ENCODE results near the gene SKAP1. TPM values are rescaled to one million over a fixed set of nuclear protein-coding genes. Genes with fewer than 3 reads are reported as not detected.

The SKAP1 gene
- total and polyA plus RNA-seq, 2 of the 13 experiments (the other 11 are each of a cell fraction or from before 2014, with no cell fraction given), result 0.21 TPM; not detected in 1

GRCh38 chr17:48336986-48337385 is 93.0 kb downstream of the SKAP1 start (continued):
- TF ChIP-seq, protein P1, sequence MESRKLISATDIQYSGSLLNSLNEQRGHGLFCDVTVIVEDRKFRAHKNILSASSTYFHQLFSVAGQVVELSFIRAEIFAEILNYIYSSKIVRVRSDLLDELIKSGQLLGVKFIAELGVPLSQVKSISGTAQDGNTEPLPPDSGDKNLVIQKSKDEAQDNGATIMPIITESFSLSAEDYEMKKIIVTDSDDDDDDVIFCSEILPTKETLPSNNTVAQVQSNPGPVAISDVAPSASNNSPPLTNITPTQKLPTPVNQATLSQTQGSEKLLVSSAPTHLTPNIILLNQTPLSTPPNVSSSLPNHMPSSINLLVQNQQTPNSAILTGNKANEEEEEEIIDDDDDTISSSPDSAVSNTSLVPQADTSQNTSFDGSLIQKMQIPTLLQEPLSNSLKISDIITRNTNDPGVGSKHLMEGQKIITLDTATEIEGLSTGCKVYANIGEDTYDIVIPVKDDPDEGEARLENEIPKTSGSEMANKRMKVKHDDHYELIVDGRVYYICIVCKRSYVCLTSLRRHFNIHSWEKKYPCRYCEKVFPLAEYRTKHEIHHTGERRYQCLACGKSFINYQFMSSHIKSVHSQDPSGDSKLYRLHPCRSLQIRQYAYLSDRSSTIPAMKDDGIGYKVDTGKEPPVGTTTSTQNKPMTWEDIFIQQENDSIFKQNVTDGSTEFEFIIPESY (CRISPR knock-in tag; IDR thresholded peaks at IDR 0.05), result no peak
- no peak for TF ChIP-seq MEIS2 (CRISPR knock-in tag; IDR thresholded peaks at IDR 0.05)
- TF ChIP-seq, protein P2, sequence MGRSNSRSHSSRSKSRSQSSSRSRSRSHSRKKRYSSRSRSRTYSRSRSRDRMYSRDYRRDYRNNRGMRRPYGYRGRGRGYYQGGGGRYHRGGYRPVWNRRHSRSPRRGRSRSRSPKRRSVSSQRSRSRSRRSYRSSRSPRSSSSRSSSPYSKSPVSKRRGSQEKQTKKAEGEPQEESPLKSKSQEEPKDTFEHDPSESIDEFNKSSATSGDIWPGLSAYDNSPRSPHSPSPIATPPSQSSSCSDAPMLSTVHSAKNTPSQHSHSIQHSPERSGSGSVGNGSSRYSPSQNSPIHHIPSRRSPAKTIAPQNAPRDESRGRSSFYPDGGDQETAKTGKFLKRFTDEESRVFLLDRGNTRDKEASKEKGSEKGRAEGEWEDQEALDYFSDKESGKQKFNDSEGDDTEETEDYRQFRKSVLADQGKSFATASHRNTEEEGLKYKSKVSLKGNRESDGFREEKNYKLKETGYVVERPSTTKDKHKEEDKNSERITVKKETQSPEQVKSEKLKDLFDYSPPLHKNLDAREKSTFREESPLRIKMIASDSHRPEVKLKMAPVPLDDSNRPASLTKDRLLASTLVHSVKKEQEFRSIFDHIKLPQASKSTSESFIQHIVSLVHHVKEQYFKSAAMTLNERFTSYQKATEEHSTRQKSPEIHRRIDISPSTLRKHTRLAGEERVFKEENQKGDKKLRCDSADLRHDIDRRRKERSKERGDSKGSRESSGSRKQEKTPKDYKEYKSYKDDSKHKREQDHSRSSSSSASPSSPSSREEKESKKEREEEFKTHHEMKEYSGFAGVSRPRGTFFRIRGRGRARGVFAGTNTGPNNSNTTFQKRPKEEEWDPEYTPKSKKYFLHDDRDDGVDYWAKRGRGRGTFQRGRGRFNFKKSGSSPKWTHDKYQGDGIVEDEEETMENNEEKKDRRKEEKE (IDR thresholded peaks at IDR 0.05), result no peak

DNA sequence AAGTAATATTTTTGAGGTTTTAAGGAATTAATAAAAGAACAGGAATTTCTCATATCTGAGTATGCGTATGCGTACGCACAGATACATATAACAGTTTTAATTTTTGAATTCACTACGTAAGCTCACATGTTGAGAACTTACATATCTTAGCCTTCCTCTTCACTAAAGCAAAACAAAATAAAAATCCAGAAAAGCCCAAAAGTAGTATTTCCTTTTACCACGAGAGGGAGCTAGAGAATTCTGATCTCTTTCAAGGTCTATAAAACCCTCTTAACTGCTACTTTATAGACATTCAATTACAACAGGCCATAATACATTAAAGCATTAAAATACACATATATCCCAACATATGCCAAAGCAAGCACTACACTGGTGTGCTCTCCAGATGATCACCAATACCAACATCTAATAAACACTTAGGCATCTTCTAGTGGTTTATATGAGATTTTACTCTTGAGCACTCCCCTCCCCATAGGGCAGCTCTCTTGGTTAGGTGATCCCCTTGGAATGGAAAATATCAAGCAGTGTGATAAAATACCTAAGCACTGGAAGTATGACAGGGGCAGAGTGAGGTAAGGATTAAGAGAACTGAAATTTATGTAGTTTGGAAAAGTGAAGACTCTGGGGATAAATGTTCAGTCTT is 94.0 kb downstream of the SKAP1 start:
- Histone ChIP-seq H3K9ac (ENCODE audit: insufficient read depth, low read depth, low read length) (no peak overlapping the region), H3K27ac (ENCODE audit: extremely low read length, insufficient read depth, low read length) (no peak overlapping the region), H3K36me3 (replicated peaks in 1 of 2; ENCODE audit: control insufficient read depth in 1 of 2, insufficient read depth in 2 of 2, low read length in 2 of 2) (no peaks in the 10 kb centered on the region), H3K4me3 (replicated peaks in 1 of 3; ENCODE audit: insufficient read depth in 1 of 3, low read depth in 2 of 3, low read length in 3 of 3) (no peak overlapping the region), H3K9me3 (ENCODE audit: low read length) (no peaks in the 10 kb centered on the region), H3K4me1 (ENCODE audit: insufficient read depth, low read length) (no peaks in the 10 kb centered on the region), H3K27me3 (ENCODE audit: control insufficient read depth in 1 of 2, insufficient read depth in 2 of 2, low read length in 2 of 2) (no peaks in the 10 kb centered on the region; a peak in 2 of 5 replicates), H4K20me1 (ENCODE audit: insufficient read depth, low read length) (no peaks in the 10 kb centered on the region), H3K4me2 (ENCODE audit: low read depth, low read length) (no peak overlapping the region), H3K79me2 (ENCODE audit: insufficient read depth, low read length) (no peaks in the 10 kb centered on the region), H2AFZ (ENCODE audit: low read length) (no peak overlapping the region)
- WGBS (ENCODE audit: low lambda C conversion rate), result under 1% methylated on average over 5 of the region's 5 CpGs
- peak; percentile 42 for DNase-seq (ENCODE audit: low spot score)
- FAIRE-seq, result no peak
- TF ChIP-seq SMC3 (IDR thresholded peaks at IDR 0.05; ENCODE audit: low read length) (peak; percentile 75), ZNF572 (CRISPR knock-in tag; IDR thresholded peaks at IDR 0.05) (no peak), STAG1 (CRISPR knock-in tag; IDR thresholded peaks at IDR 0.05) (peak; percentile 48), ATF7 (IDR thresholded peaks at IDR 0.05) (no peak), ATF7 (CRISPR knock-in tag; IDR thresholded peaks at IDR 0.05) (no peak), RAD21 (CRISPR knock-in tag; IDR thresholded peaks at IDR 0.05) (peak; percentile 26; the same call in 1 of the 2 replicates), ZMYM2 (CRISPR knock-in tag; IDR thresholded peaks at IDR 0.05) (no peak), KLF16 (CRISPR knock-in tag; IDR thresholded peaks at IDR 0.05) (0 out of 4 replicates have a peak, but pooled peaks of 1 of the 2 experiments have one; percentile 12)
- TF ChIP-seq, protein P3, sequence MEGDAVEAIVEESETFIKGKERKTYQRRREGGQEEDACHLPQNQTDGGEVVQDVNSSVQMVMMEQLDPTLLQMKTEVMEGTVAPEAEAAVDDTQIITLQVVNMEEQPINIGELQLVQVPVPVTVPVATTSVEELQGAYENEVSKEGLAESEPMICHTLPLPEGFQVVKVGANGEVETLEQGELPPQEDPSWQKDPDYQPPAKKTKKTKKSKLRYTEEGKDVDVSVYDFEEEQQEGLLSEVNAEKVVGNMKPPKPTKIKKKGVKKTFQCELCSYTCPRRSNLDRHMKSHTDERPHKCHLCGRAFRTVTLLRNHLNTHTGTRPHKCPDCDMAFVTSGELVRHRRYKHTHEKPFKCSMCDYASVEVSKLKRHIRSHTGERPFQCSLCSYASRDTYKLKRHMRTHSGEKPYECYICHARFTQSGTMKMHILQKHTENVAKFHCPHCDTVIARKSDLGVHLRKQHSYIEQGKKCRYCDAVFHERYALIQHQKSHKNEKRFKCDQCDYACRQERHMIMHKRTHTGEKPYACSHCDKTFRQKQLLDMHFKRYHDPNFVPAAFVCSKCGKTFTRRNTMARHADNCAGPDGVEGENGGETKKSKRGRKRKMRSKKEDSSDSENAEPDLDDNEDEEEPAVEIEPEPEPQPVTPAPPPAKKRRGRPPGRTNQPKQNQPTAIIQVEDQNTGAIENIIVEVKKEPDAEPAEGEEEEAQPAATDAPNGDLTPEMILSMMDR (CRISPR knock-in tag; IDR thresholded peaks at IDR 0.05), result peak; percentile 67
- TF ChIP-seq, protein P4, sequence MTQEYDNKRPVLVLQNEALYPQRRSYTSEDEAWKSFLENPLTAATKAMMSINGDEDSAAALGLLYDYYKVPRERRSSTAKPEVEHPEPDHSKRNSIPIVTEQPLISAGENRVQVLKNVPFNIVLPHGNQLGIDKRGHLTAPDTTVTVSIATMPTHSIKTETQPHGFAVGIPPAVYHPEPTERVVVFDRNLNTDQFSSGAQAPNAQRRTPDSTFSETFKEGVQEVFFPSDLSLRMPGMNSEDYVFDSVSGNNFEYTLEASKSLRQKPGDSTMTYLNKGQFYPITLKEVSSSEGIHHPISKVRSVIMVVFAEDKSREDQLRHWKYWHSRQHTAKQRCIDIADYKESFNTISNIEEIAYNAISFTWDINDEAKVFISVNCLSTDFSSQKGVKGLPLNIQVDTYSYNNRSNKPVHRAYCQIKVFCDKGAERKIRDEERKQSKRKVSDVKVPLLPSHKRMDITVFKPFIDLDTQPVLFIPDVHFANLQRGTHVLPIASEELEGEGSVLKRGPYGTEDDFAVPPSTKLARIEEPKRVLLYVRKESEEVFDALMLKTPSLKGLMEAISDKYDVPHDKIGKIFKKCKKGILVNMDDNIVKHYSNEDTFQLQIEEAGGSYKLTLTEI (CRISPR knock-in tag; conservative IDR thresholded peaks at IDR 0.05), result no peak
- no peak for ATAC-seq
- in situ Hi-C loops (cut with HindIII; ENCODE audit: extremely low pct_ligation_motif_present, low pct_unique_long_range_greater_than_20kb), result no loop called here
- intact Hi-C loops (cut with micrococcal nuclease; ENCODE audit: unreplicated experiment), result loop anchor here (1.0 to 10.0 kb wide), 3 partner anchors 181 to 282 kb away; no protein-coding TSS in a partner anchor
- ChIA-PET CTCF (ENCODE audit: low intra/inter-chr PET ratio, low total read pairs) (interaction anchor here (1.2 to 2.4 kb wide), 3 partner anchors 258 to 283 kb away, joined by 5 to 10 read pairs (median 7); partner anchors contain the start of gene HOXB5), POLR2A (no interaction called here)
- no TSS peak for BruUV-seq (replicated peaks)

All from HepG2 (cell line).